Measurements from ENCODE around the gene ACTN4. TPM values are rescaled to one million over a fixed set of nuclear protein-coding genes. Genes with fewer than 3 reads are reported as not detected.

The ACTN4 gene
- total and polyA plus RNA-seq, 2 donors (not counting 3 experiments of a cell fraction or from before 2014, with no cell fraction given) = 313 to 748 TPM

DNA sequence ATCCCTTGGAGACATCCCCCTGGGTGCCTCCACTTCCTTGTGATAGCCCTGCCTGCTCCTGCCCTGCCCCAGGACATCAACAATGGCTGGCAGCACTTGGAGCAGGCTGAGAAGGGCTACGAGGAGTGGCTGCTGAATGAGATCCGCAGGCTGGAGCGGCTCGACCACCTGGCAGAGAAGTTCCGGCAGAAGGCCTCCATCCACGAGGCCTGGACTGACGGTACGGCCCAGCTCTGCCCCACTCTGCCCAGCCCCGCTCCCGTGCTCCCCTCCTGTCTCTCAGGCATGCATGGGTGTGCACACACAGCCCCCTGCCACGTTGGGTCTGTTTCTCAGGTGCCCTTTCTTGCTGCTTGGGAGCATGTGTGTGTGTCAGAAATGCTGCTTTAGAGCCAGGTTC is 70.4 kb downstream of the ACTN4 start:
- Histone ChIP-seq H3K79me2 (ENCODE audit: control insufficient read depth, insufficient read depth, low read length) (peaks cover 5% of the 10 kb centered on the region), H3K9me3 (replicated peaks; ENCODE audit: control insufficient read depth, insufficient read depth, low read length) (no peaks in the 10 kb centered on the region), H4K20me1 (replicated peaks; ENCODE audit: control insufficient read depth, extremely low read depth, insufficient read depth, low read length) (no peaks in the 10 kb centered on the region), H3K4me3 (replicated peaks in 1 of 3; ENCODE audit: insufficient read depth in 1 of 3, low read depth in 1 of 3, low read length in 3 of 3) (no peak overlapping the region), H3K27ac (ENCODE audit: insufficient read depth, low read depth, low read length) (no peak overlapping the region), H3K4me1 (ENCODE audit: control insufficient read depth, extremely low read depth, insufficient read depth, low read length) (no peaks in the 10 kb centered on the region), H3K4me2 (ENCODE audit: insufficient read depth, low read length) (no peak overlapping the region), H3K36me3 (ENCODE audit: control insufficient read depth in 2 of 2, extremely low read depth in 1 of 2, insufficient read depth in 2 of 2, low read length in 2 of 2) (peaks cover 18 to 78% of the 10 kb centered on the region in 2 experiments), H3K27me3 (ENCODE audit: control insufficient read depth in 2 of 2, insufficient read depth in 2 of 2, low read length in 2 of 2) (no peaks in the 10 kb centered on the region), H2AFZ (ENCODE audit: low read depth, low read length) (no peak overlapping the region), H3K9me1 (replicated peaks; ENCODE audit: control insufficient read depth, extremely low read depth, insufficient read depth, low read length) (no peaks in the 10 kb centered on the region), H3K9ac (replicated peaks; ENCODE audit: extremely low read depth, insufficient read depth, low read length) (no peak overlapping the region)
- intact Hi-C loops (cut with micrococcal nuclease) = no loop called here
- dilution Hi-C loops (cut with MboI; ENCODE audit: extremely low pct_ligation_motif_present, low sequenced_read_pairs) = no loop called here
- BruUV-seq (replicated peaks) = no TSS peak
- no peak for FAIRE-seq
- CTCF ChIA-PET = no interaction called here
- no peak for TF ChIP-seq EZH2 (IDR thresholded peaks at IDR 0.05; ENCODE audit: borderline replicate concordance, low read depth, low read length, severe bottlenecking)
- TF ChIP-seq, protein P1, sequence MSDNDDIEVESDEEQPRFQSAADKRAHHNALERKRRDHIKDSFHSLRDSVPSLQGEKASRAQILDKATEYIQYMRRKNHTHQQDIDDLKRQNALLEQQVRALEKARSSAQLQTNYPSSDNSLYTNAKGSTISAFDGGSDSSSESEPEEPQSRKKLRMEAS (IDR thresholded peaks at IDR 0.05; ENCODE audit: insufficient read depth, insufficient read length) = no peak
- TF ChIP-seq FOS (IDR thresholded peaks at IDR 0.05; ENCODE audit: borderline replicate concordance, insufficient read depth, low read length) = no peak
- no peak for TF ChIP-seq MYC (IDR thresholded peaks at IDR 0.05; ENCODE audit: low read depth, low read length)
- no peak for TF ChIP-seq POLR2AphosphoS5 (IDR thresholded peaks at IDR 0.05; ENCODE audit: insufficient read depth, low read depth, low read length)
- no peak for TF ChIP-seq JUN (IDR thresholded peaks at IDR 0.05; ENCODE audit: borderline replicate concordance, insufficient read depth, insufficient read length, low read depth)
- TF ChIP-seq POLR2A (IDR thresholded peaks at IDR 0.05; ENCODE audit: low read depth, low read length) = no peak
- no peak for TF ChIP-seq GATA2 (IDR thresholded peaks at IDR 0.05; ENCODE audit: insufficient read depth, insufficient read length, low read depth, low read length)
- TF ChIP-seq, protein P2, sequence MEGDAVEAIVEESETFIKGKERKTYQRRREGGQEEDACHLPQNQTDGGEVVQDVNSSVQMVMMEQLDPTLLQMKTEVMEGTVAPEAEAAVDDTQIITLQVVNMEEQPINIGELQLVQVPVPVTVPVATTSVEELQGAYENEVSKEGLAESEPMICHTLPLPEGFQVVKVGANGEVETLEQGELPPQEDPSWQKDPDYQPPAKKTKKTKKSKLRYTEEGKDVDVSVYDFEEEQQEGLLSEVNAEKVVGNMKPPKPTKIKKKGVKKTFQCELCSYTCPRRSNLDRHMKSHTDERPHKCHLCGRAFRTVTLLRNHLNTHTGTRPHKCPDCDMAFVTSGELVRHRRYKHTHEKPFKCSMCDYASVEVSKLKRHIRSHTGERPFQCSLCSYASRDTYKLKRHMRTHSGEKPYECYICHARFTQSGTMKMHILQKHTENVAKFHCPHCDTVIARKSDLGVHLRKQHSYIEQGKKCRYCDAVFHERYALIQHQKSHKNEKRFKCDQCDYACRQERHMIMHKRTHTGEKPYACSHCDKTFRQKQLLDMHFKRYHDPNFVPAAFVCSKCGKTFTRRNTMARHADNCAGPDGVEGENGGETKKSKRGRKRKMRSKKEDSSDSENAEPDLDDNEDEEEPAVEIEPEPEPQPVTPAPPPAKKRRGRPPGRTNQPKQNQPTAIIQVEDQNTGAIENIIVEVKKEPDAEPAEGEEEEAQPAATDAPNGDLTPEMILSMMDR (IDR thresholded peaks at IDR 0.05; ENCODE audit: extremely low read depth in 1 of 2, insufficient read depth in 1 of 2, low read depth in 1 of 2, low read length in 2 of 2) = no peak
- DNase-seq (ENCODE audit: low read depth, low spot score) = no peak
- POLR2A ChIA-PET = no interaction called here
